ENCODE results near the gene METAP2. TPM values are rescaled to one million over a fixed set of nuclear protein-coding genes. Genes with fewer than 3 reads are reported as not detected.

The METAP2 gene
- polyA plus RNA-seq, 3 donors = 17.0 to 26.0 (median 19.9) TPM

GRCh38 chr12:95480230-95480629, 6.3 kb downstream of the METAP2 start:
- Histone ChIP-seq H3K9me3 (replicated peaks in 1 of 2; ENCODE audit: control insufficient read depth in 1 of 2, insufficient read depth in 1 of 2, low read length in 2 of 2) (no peaks in the 10 kb centered on the region), H3K4me3 (replicated peaks in 1 of 3; ENCODE audit: low read depth in 2 of 3, low read length in 3 of 3) (no peak overlapping the region), H3K9ac (ENCODE audit: insufficient read depth, low read length, poor library complexity, severe bottlenecking) (no peak overlapping the region), H2AFZ (ENCODE audit: insufficient read depth, low read depth, low read length, poor library complexity, severe bottlenecking) (no peak overlapping the region), H3K4me1 (ENCODE audit: control insufficient read depth in 1 of 2, insufficient read depth in 2 of 2, low read length in 2 of 2) (peaks cover 6 to 13% of the 10 kb centered on the region in 2 donors), H3K79me2 (ENCODE audit: insufficient read depth, low read length) (peaks cover 84% of the 10 kb centered on the region), H3K27ac (ENCODE audit: low read depth in 1 of 2, low read length in 2 of 2) (no peak overlapping the region), H3K36me3 (replicated peaks in 1 of 2; ENCODE audit: control insufficient read depth in 1 of 2, insufficient read depth in 2 of 2, low read length in 2 of 2) (peaks cover 51 to 77% of the 10 kb centered on the region in 2 donors), H3K27me3 (ENCODE audit: control insufficient read depth in 2 of 2, insufficient read depth in 2 of 2, low read length in 2 of 2) (no peaks in the 10 kb centered on the region), H3K4me2 (replicated peaks; ENCODE audit: extremely low read depth, low read length, poor library complexity, severe bottlenecking) (no peak overlapping the region), H4K20me1 (ENCODE audit: insufficient read depth, low read length) (peaks cover 43% of the 10 kb centered on the region)
- no peak overlapping the region for H3K4me3 Mint-ChIP-seq
- peak overlapping the region in 1 of 7 donors; percentile 30 for H3K27ac Mint-ChIP-seq
- intact Hi-C loops (cut with micrococcal nuclease) = no loop called here
- H3K36me3 Mint-ChIP-seq = peaks cover 59 to 70% of the 10 kb centered on the region in 2 donors
- no peaks in the 10 kb centered on the region for H3K9me3 Mint-ChIP-seq
- WGBS (ENCODE audit: insufficient coverage) = no CpG with 5 or more reads among the region's 2 CpGs
- DNase-seq = no peak
- no peak for TF ChIP-seq CTCF (IDR thresholded peaks at IDR 0.05)
- no peaks in the 10 kb centered on the region for H3K27me3 Mint-ChIP-seq (ENCODE audit: low read depth in 3 of 3)
- peaks cover 33% of the 10 kb centered on the region for H3K4me1 Mint-ChIP-seq

- H3K4me3 ChIP-seq (replicated peaks in 1 of 3; ENCODE audit: low read depth in 2 of 3, low read length in 3 of 3) = no peak overlapping the region
- H3K79me2 ChIP-seq (ENCODE audit: insufficient read depth, low read length) = peaks cover 75% of the 10 kb centered on the region
- H3K9ac ChIP-seq (ENCODE audit: insufficient read depth, low read length, poor library complexity, severe bottlenecking) = no peak overlapping the region
- H3K9me3 Mint-ChIP-seq = no peaks in the 10 kb centered on the region
- H3K36me3 ChIP-seq (replicated peaks in 1 of 2; ENCODE audit: control insufficient read depth in 1 of 2, insufficient read depth in 2 of 2, low read length in 2 of 2) = peaks cover 57 to 81% of the 10 kb centered on the region in 2 donors
- peaks cover 24% of the 10 kb centered on the region for H3K4me1 Mint-ChIP-seq
- 66% methylated on average over 3 of the region's 3 CpGs for WGBS (ENCODE audit: insufficient coverage)
- DNase-seq = no peak
- peak overlapping the region in 1 of 7 donors; percentile 22 for H3K27ac Mint-ChIP-seq
- intact Hi-C loops (cut with micrococcal nuclease) = no loop called here
- no peak overlapping the region for H3K4me3 Mint-ChIP-seq
- H2AFZ ChIP-seq (ENCODE audit: insufficient read depth, low read depth, low read length, poor library complexity, severe bottlenecking) = no peak overlapping the region
- no peaks in the 10 kb centered on the region for H3K27me3 ChIP-seq (ENCODE audit: control insufficient read depth in 2 of 2, insufficient read depth in 2 of 2, low read length in 2 of 2)
- peaks cover 3 to 9% of the 10 kb centered on the region in 2 donors for H3K4me1 ChIP-seq (ENCODE audit: control insufficient read depth in 1 of 2, insufficient read depth in 2 of 2, low read length in 2 of 2)
- H3K4me2 ChIP-seq (replicated peaks; ENCODE audit: extremely low read depth, low read length, poor library complexity, severe bottlenecking) = no peak overlapping the region
- no peak overlapping the region for H3K27ac ChIP-seq (ENCODE audit: low read depth in 1 of 2, low read length in 2 of 2)
- H3K36me3 Mint-ChIP-seq = peaks cover 55 to 70% of the 10 kb centered on the region in 2 donors
- H3K9me3 ChIP-seq (replicated peaks in 1 of 2; ENCODE audit: control insufficient read depth in 1 of 2, insufficient read depth in 1 of 2, low read length in 2 of 2) = no peaks in the 10 kb centered on the region
- H3K27me3 Mint-ChIP-seq (ENCODE audit: low read depth in 3 of 3) = no peaks in the 10 kb centered on the region
- TF ChIP-seq CTCF (IDR thresholded peaks at IDR 0.05) = no peak
- peaks cover 43% of the 10 kb centered on the region for H4K20me1 ChIP-seq (ENCODE audit: insufficient read depth, low read length)
These were observed 7.1 kb downstream of the METAP2 start for GRCh38 chr12:95481072-95481471.
